ENCODE results near the gene FAR2.

Gene FAR2

GRCh38 chr12:29201296-29201695, 52.2 kb downstream of the FAR2 start:
- TF ChIP-seq, protein P1, sequence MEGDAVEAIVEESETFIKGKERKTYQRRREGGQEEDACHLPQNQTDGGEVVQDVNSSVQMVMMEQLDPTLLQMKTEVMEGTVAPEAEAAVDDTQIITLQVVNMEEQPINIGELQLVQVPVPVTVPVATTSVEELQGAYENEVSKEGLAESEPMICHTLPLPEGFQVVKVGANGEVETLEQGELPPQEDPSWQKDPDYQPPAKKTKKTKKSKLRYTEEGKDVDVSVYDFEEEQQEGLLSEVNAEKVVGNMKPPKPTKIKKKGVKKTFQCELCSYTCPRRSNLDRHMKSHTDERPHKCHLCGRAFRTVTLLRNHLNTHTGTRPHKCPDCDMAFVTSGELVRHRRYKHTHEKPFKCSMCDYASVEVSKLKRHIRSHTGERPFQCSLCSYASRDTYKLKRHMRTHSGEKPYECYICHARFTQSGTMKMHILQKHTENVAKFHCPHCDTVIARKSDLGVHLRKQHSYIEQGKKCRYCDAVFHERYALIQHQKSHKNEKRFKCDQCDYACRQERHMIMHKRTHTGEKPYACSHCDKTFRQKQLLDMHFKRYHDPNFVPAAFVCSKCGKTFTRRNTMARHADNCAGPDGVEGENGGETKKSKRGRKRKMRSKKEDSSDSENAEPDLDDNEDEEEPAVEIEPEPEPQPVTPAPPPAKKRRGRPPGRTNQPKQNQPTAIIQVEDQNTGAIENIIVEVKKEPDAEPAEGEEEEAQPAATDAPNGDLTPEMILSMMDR (IDR thresholded peaks at IDR 0.05; ENCODE audit: borderline replicate concordance, control extremely low read depth, extremely low read depth, insufficient read depth, missing control alignments), result no peak
- DNase-seq (ENCODE audit: low spot score), result no peak
- in situ Hi-C loops (cut with MboI; ENCODE audit: low sequenced_read_pairs, unreplicated experiment), result no loop called here

GRCh38 chr12:29201746-29202145, 52.7 kb downstream of the FAR2 start:
- TF ChIP-seq, protein P1 (IDR thresholded peaks at IDR 0.05; ENCODE audit: borderline replicate concordance, control extremely low read depth, extremely low read depth, insufficient read depth, missing control alignments), result no peak
- no peak for DNase-seq (ENCODE audit: low spot score)
- in situ Hi-C loops (cut with MboI; ENCODE audit: low sequenced_read_pairs, unreplicated experiment), result no loop called here

DNA sequence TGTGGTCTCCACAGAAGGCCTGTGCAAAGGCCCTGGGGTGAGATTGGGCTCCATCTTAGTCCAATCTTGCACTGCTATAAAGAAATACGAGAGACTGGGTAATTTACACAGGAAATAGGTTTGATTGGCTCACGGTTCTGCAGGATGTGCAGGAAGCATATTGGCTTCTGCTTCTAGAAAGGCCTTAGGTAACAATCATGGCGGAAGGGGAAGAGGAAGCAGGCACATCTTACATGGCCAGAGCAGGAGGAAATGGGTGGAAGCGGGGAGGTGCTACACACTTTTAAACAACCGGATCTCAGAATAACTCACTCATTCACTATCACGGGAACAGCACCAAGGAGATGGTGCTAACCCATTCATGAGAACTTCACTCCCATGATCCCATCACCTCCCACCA, 55.4 kb downstream of the FAR2 start:
- in situ Hi-C loops (cut with MboI; ENCODE audit: low sequenced_read_pairs, unreplicated experiment), result no loop called here
- TF ChIP-seq, protein P1 (IDR thresholded peaks at IDR 0.05; ENCODE audit: borderline replicate concordance, control extremely low read depth, extremely low read depth, insufficient read depth, missing control alignments), result no peak
- no peak for DNase-seq (ENCODE audit: low spot score)

DNA sequence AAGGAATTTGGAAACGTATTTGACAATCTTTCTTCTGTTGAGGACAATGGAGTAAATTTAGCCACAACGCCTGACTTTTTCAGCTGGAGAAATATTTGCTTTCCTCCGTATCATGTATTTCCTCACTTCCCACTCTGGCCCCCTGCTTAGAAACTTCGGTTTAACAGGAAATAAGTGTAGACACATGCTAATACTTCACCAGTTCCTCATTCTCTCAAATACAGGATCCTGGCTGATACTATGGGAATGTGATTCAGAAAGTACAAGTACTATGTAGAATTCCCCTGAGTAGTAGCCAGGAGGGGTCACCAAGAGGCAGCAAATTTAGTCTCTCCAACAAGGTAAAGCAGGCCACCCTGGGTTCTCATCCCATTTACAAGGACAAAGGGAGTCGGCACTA, 58.0 kb downstream of the FAR2 start:
- no peak for DNase-seq (ENCODE audit: low spot score)
- TF ChIP-seq, protein P1 (IDR thresholded peaks at IDR 0.05; ENCODE audit: borderline replicate concordance, control extremely low read depth, extremely low read depth, insufficient read depth, missing control alignments), result no peak
- in situ Hi-C loops (cut with MboI; ENCODE audit: low sequenced_read_pairs, unreplicated experiment), result no loop called here

DNA sequence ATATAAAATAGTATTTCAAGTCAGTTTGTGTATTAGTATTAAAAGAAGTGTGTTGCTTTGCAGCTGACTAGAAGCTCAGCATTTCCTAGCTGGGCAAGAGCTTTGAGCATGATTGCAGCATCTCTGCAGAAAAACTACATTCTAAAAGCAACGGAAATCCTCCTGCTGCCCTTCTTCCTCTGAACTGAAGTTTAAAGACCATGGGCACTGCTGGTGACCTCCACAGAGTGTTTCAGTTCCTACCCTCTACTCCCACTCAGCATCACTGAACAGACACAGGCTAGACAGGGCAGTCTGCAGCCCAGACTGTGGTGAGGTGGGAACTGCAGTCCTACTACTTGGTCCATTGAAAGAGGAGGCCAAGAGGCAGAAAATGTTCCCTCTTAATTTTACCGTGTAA, 59.0 kb downstream of the FAR2 start:
- TF ChIP-seq, protein P1 (IDR thresholded peaks at IDR 0.05; ENCODE audit: borderline replicate concordance, control extremely low read depth, extremely low read depth, insufficient read depth, missing control alignments), result no peak
- no peak for DNase-seq (ENCODE audit: low spot score)
- in situ Hi-C loops (cut with MboI; ENCODE audit: low sequenced_read_pairs, unreplicated experiment), result no loop called here

GRCh38 chr12:29208936-29209701, 60.0 kb downstream of the FAR2 start:
- TF ChIP-seq, protein P1 (IDR thresholded peaks at IDR 0.05; ENCODE audit: borderline replicate concordance, control extremely low read depth, extremely low read depth, insufficient read depth, missing control alignments), result no peak
- in situ Hi-C loops (cut with MboI; ENCODE audit: low sequenced_read_pairs, unreplicated experiment), result no loop called here
- DNase-seq (ENCODE audit: low spot score), result no peak

All from GM13976 (cell line).